Measurements from ENCODE around the gene THG1L. TPM values are rescaled to one million over a fixed set of nuclear protein-coding genes. Genes with fewer than 3 reads are reported as not detected.

The THG1L gene
- total and polyA plus RNA-seq, 2 of the 4 experiments (the other 2 are of a cell fraction): 15.2 to 20.4 TPM

DNA sequence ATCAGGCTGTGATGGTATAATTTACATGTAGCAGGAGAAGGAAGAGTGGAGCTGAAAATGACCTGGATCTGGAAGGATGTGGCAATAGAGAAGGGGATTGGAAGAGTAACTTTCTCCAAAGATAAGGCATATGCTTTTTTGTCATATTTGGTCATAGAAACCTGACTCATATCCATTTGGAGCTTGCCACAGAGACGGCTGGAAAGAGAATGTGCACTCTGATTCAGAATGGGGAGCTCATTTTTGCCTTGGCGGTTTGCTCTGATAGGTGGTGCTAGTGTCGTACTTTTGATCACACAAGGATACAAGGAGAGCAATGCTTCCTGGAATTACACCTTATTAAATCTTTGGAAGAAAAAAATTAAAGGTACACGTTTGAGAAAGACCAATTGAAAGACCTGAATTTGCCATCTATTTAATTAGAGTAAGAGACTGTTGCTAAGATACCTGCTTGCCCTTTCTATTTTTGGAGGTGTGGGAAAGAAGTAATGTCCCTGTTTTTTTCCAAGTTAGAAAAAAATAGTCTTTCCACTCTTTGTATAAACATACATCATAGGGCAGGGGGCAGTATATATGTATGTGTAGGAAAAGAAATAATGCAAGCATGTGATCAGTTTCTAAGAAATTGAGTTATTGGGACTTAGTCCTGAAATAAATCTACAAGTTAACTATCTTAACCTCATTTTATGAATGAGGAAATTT is 17.7 kb downstream of the THG1L start (continued):
- TF ChIP-seq FOS (IDR thresholded peaks at IDR 0.05; ENCODE audit: low read depth, low read length) (peak; percentile 34), MAZ (IDR thresholded peaks at IDR 0.05; ENCODE audit: borderline replicate concordance, low read depth, low read length) (no peak)

DNA sequence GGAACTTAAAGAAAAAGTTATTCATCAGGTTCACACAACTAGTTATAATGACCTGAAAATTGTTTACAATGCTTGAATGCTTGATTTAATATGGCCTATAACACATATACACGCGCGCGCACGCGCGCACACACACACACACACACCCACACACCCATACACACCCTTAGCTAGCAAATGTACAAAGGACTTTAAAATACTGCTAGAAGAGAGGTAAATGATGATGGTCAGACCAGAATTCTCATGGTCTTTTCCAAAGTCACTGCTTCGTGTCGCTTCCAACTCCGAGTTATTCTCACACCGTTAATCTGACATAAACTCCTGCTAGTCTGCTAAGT is 18.2 kb downstream of the THG1L start:
- H2AFZ ChIP-seq (replicated peaks; ENCODE audit: low read length, poor library complexity): no peak overlapping the region
- 0 out of 2 replicates have a peak overlapping the region, but pooled peaks have one; percentile 29 for H3K4ac ChIP-seq (ENCODE audit: low read depth, low read length)
- no peak overlapping the region for H2BK120ac ChIP-seq (ENCODE audit: low read depth, low read length)
- no peak overlapping the region for H2AK5ac ChIP-seq (ENCODE audit: low read depth, low read length)
- no peaks in the 10 kb centered on the region for H3K9me3 ChIP-seq (ENCODE audit: control insufficient read depth, insufficient read depth, low read length)
- in situ Hi-C loops (cut with MboI; ENCODE audit: low sequenced_read_pairs) (loop anchor here (10.0 kb wide), 1 partner anchor 605 kb away; the partner anchor contains the start of gene MED7), dilution Hi-C loops (cut with HindIII; ENCODE audit: low sequenced_read_pairs, unreplicated experiment) (no loop called here), intact Hi-C loops (cut with micrococcal nuclease) (no loop called here)
- no peak overlapping the region for H3K4me2 ChIP-seq (ENCODE audit: low read depth, low read length)
- peaks cover 32 to 44% of the 10 kb centered on the region in 2 experiments for H3K79me1 ChIP-seq (ENCODE audit: low read depth in 1 of 2, low read length in 2 of 2)
- H2AK9ac ChIP-seq (replicated peaks; ENCODE audit: low read depth, low read length, poor library complexity): no peak overlapping the region
- no peak overlapping the region for H4K91ac ChIP-seq (ENCODE audit: insufficient read depth, low read depth, low read length)
- H4K8ac ChIP-seq (ENCODE audit: low read depth in 2 of 2, low read length in 2 of 2): no peak overlapping the region
- BruUV-seq (replicated peaks): no TSS peak
- ChIA-PET POLR2A (ENCODE audit: unreplicated experiment) (no interaction called here), CTCF (interaction anchor here (1.0 kb wide), 2 partner anchors 421 to 431 kb away, joined by 3 to 4 read pairs; no protein-coding TSS in a partner anchor)
- no peak overlapping the region for H2BK15ac ChIP-seq (ENCODE audit: low read depth, low read length)
- no peak overlapping the region for H2BK5ac ChIP-seq (ENCODE audit: low read depth, low read length, poor library complexity, severe bottlenecking)
- no peaks in the 10 kb centered on the region for H4K20me1 ChIP-seq (ENCODE audit: insufficient read depth, low read length)
- WGBS, 2 experiments (ENCODE audit: extremely low coverage in 2 of 2, insufficient read length in 1 of 2): 100% methylated on average over 1 of the region's 11 CpGs; no CpG with 5 or more reads in 1 of the 2 experiments
- H3K4me1 ChIP-seq (ENCODE audit: control insufficient read depth, insufficient read depth, low read length): peaks cover 5% of the 10 kb centered on the region
- H3K14ac ChIP-seq (replicated peaks; ENCODE audit: low read depth, low read length): no peak overlapping the region
- peaks cover 5% of the 10 kb centered on the region; the same call in 1 of the 2 replicates for H3K9me1 ChIP-seq (ENCODE audit: insufficient read depth, low read length)
- H3K56ac ChIP-seq (ENCODE audit: extremely low read depth, insufficient read depth, low read length): no peak overlapping the region
- no peak overlapping the region for H4K5ac ChIP-seq (ENCODE audit: low read depth, low read length)
- H3K18ac ChIP-seq (ENCODE audit: low read depth, low read length): no peak overlapping the region
- H3K4me3 ChIP-seq (ENCODE audit: insufficient read depth, low read depth, low read length): no peak overlapping the region
- H3K9ac ChIP-seq (ENCODE audit: low read depth, low read length): no peak overlapping the region
- H3K36me3 ChIP-seq (ENCODE audit: control insufficient read depth, insufficient read depth, low read length): no peaks in the 10 kb centered on the region; the same call in 1 of the 2 replicates
- no peak for DNase-seq
- H3K27me3 ChIP-seq (ENCODE audit: control insufficient read depth, insufficient read depth, low read length): no peaks in the 10 kb centered on the region
- TF ChIP-seq POLR2A (IDR thresholded peaks at IDR 0.05; ENCODE audit: low read depth, low read length): no peak
- TF ChIP-seq, protein P1, sequence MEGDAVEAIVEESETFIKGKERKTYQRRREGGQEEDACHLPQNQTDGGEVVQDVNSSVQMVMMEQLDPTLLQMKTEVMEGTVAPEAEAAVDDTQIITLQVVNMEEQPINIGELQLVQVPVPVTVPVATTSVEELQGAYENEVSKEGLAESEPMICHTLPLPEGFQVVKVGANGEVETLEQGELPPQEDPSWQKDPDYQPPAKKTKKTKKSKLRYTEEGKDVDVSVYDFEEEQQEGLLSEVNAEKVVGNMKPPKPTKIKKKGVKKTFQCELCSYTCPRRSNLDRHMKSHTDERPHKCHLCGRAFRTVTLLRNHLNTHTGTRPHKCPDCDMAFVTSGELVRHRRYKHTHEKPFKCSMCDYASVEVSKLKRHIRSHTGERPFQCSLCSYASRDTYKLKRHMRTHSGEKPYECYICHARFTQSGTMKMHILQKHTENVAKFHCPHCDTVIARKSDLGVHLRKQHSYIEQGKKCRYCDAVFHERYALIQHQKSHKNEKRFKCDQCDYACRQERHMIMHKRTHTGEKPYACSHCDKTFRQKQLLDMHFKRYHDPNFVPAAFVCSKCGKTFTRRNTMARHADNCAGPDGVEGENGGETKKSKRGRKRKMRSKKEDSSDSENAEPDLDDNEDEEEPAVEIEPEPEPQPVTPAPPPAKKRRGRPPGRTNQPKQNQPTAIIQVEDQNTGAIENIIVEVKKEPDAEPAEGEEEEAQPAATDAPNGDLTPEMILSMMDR (conservative IDR thresholded peaks at IDR 0.05; ENCODE audit: low read depth, low read length): no peak
- no peak for TF ChIP-seq SMC3 (IDR thresholded peaks at IDR 0.05; ENCODE audit: low read depth, low read length)
- TF ChIP-seq FOS (IDR thresholded peaks at IDR 0.05; ENCODE audit: low read depth, low read length): no peak
- no peak for TF ChIP-seq RFX5 (IDR thresholded peaks at IDR 0.05; ENCODE audit: low read depth, low read length)
- TF ChIP-seq ELK1 (IDR thresholded peaks at IDR 0.05; ENCODE audit: borderline replicate concordance, low read depth, low read length): no peak
- TF ChIP-seq CHD1 (IDR thresholded peaks at IDR 0.05; ENCODE audit: low read depth, low read length): no peak
- no peak for TF ChIP-seq RCOR1 (IDR thresholded peaks at IDR 0.05; ENCODE audit: insufficient replicate concordance, low read length)
- no peak for TF ChIP-seq MAFK (IDR thresholded peaks at IDR 0.05; ENCODE audit: low read depth, low read length)
- TF ChIP-seq MAZ (IDR thresholded peaks at IDR 0.05; ENCODE audit: borderline replicate concordance, low read depth, low read length): no peak
- no peak for TF ChIP-seq MXI1 (IDR thresholded peaks at IDR 0.05; ENCODE audit: borderline replicate concordance, low read depth, low read length)
- TF ChIP-seq NFE2L2 (IDR thresholded peaks at IDR 0.05; ENCODE audit: low read depth, low read length): no peak
- H2BK20ac ChIP-seq (ENCODE audit: low read depth, low read length): no peak overlapping the region
- H3K23ac ChIP-seq (ENCODE audit: low read depth, low read length): no peak overlapping the region
- no peak overlapping the region for H3K27ac ChIP-seq (ENCODE audit: insufficient read depth, low read length)
- no peak for ATAC-seq (ENCODE audit: low read depth)

Data from IMR-90 (cell line).